Duodenal mucosa (tissue), 2 donors: Measurements from ENCODE around the gene RAET1G.
"Not testable (repeated sequence)": the region's sequence is repeated elsewhere in the genome, so short reads cannot be mapped to it uniquely, and the experiment has no call there.

Experiments used
- H3K27ac ChIP-seq: one replicate; pipeline ENCODE4 v1.7.0; 2013; ENCODE audit warnings: low read depth, low read length
- H3K27me3 ChIP-seq, 2 donors: one replicate each; pipeline ENCODE4 v1.7.0; 2013; ENCODE audit warnings: low read length in 2 of 2, control low read depth in 1 of 2; ENCODE audit not compliant: insufficient read depth in 2 of 2, control insufficient read depth in 1 of 2
- H3K36me3 ChIP-seq, 2 donors: one replicate each; pipeline ENCODE4 v1.7.0; 2013; ENCODE audit warnings: low read length in 2 of 2, control low read depth in 1 of 2; ENCODE audit not compliant: insufficient read depth in 2 of 2, control insufficient read depth in 1 of 2
- H3K4me1 ChIP-seq, 2 donors: one replicate each; pipeline ENCODE4 v1.7.0; 2013; ENCODE audit warnings: low read length in 2 of 2, control low read depth in 1 of 2; ENCODE audit not compliant: insufficient read depth in 2 of 2, control insufficient read depth in 1 of 2
- H3K4me3 ChIP-seq, 2 donors: one replicate each; pipeline ENCODE4 v1.7.0; 2013; ENCODE audit warnings: low read length in 2 of 2, low read depth in 1 of 2
- H3K9ac ChIP-seq, 2 donors: one replicate each; pipeline ENCODE4 v1.7.0; 2013; ENCODE audit warnings: low read length in 2 of 2, low read depth in 1 of 2
- H3K9me3 ChIP-seq, 2 donors: one replicate each; pipeline ENCODE4 v1.7.0; 2013; ENCODE audit warnings: low read length in 2 of 2, control low read depth in 1 of 2; ENCODE audit not compliant: control insufficient read depth in 1 of 2

Gene RAET1G

GRCh38 chr6:149953934-149954327, 31.0 kb upstream of the RAET1G start:
- H3K27me3 ChIP-seq: peaks cover 44 to 52% of the 10 kb centered on the region in 2 donors
- H3K9ac ChIP-seq, H3K4me3 ChIP-seq, H3K36me3 ChIP-seq, H3K27ac ChIP-seq, H3K4me1 ChIP-seq, H3K9me3 ChIP-seq: not testable (repeated sequence)

GRCh38 chr6:149953390-149953789, 30.5 kb upstream of the RAET1G start:
- H3K4me1 ChIP-seq, H3K4me3 ChIP-seq, H3K9ac ChIP-seq, H3K9me3 ChIP-seq, H3K27ac ChIP-seq, H3K36me3 ChIP-seq: not testable (repeated sequence)
- peaks cover 43 to 55% of the 10 kb centered on the region in 2 donors for H3K27me3 ChIP-seq

GRCh38 chr6:149951626-149952025, 28.7 kb upstream of the RAET1G start:
- Histone ChIP-seq H3K27me3 (peaks cover 43 to 57% of the 10 kb centered on the region in 2 donors), H3K36me3 (no peaks in the 10 kb centered on the region), H3K4me1 (no peaks in the 10 kb centered on the region)

GRCh38 chr6:149951096-149951495, 28.2 kb upstream of the RAET1G start:
- Histone ChIP-seq H3K27me3 (peaks cover 41 to 59% of the 10 kb centered on the region in 2 donors), H3K4me3 (no peak overlapping the region), H3K9ac (no peak overlapping the region), H3K9me3 (no peaks in the 10 kb centered on the region), H3K27ac (no peak overlapping the region), H3K36me3 (no peaks in the 10 kb centered on the region), H3K4me1 (no peaks in the 10 kb centered on the region)

More at GRCh38 chr6:149951626-149952025, 28.7 kb upstream of the RAET1G start:
- no peak overlapping the region for H3K4me3 ChIP-seq
- H3K9me3 ChIP-seq: no peaks in the 10 kb centered on the region
- H3K9ac ChIP-seq: no peak overlapping the region
- H3K27ac ChIP-seq: no peak overlapping the region

GRCh38 chr6:149950423-149950822, 27.5 kb upstream of the RAET1G start:
- no peak overlapping the region for H3K4me3 ChIP-seq
- no peaks in the 10 kb centered on the region for H3K36me3 ChIP-seq
- H3K4me1 ChIP-seq: no peaks in the 10 kb centered on the region
- no peak overlapping the region for H3K27ac ChIP-seq
- H3K9me3 ChIP-seq: no peaks in the 10 kb centered on the region
- H3K27me3 ChIP-seq: peaks cover 34 to 52% of the 10 kb centered on the region in 2 donors
- no peak overlapping the region for H3K9ac ChIP-seq

GRCh38 chr6:149948616-149949015, 25.7 kb upstream of the RAET1G start:
- Histone ChIP-seq H3K4me3 (no peak overlapping the region), H3K4me1 (no peaks in the 10 kb centered on the region), H3K9me3 (no peaks in the 10 kb centered on the region), H3K9ac (no peak overlapping the region), H3K36me3 (no peaks in the 10 kb centered on the region), H3K27ac (no peak overlapping the region), H3K27me3 (peaks cover 31 to 48% of the 10 kb centered on the region in 2 donors)

GRCh38 chr6:149948011-149948410, 25.1 kb upstream of the RAET1G start:
- Histone ChIP-seq H3K4me1 (no peaks in the 10 kb centered on the region), H3K27me3 (peaks cover 25 to 45% of the 10 kb centered on the region in 2 donors), H3K4me3 (no peak overlapping the region), H3K36me3 (no peaks in the 10 kb centered on the region), H3K9me3 (no peaks in the 10 kb centered on the region), H3K9ac (no peak overlapping the region), H3K27ac (no peak overlapping the region)

GRCh38 chr6:149947533-149947932, 24.6 kb upstream of the RAET1G start:
- H3K27ac ChIP-seq, H3K36me3 ChIP-seq, H3K9me3 ChIP-seq, H3K9ac ChIP-seq, H3K4me3 ChIP-seq, H3K4me1 ChIP-seq: not testable (repeated sequence)
- peaks cover 21 to 41% of the 10 kb centered on the region in 2 donors for H3K27me3 ChIP-seq

GRCh38 chr6:149946631-149947030, 23.7 kb upstream of the RAET1G start:
- H3K27ac ChIP-seq, H3K9ac ChIP-seq, H3K36me3 ChIP-seq, H3K4me3 ChIP-seq, H3K9me3 ChIP-seq, H3K4me1 ChIP-seq: not testable (repeated sequence)
- H3K27me3 ChIP-seq: peaks cover 21 to 39% of the 10 kb centered on the region in 2 donors

- H3K4me1 ChIP-seq, H3K27ac ChIP-seq, H3K9ac ChIP-seq, H3K36me3 ChIP-seq, H3K9me3 ChIP-seq, H3K4me3 ChIP-seq: not testable (repeated sequence)
- peaks cover 19 to 34% of the 10 kb centered on the region in 2 donors for H3K27me3 ChIP-seq
These were observed 22.4 kb upstream of the RAET1G start for GRCh38 chr6:149945276-149945675.

- not testable (repeated sequence) for H3K36me3 ChIP-seq, H3K9me3 ChIP-seq, H3K27ac ChIP-seq, H3K9ac ChIP-seq, H3K4me3 ChIP-seq
- Histone ChIP-seq H3K27me3 (peaks cover 34 to 47% of the 10 kb centered on the region in 2 donors), H3K4me1 (peaks cover 11 to 14% of the 10 kb centered on the region in 2 donors)
These were observed 20.4 kb upstream of the RAET1G start for GRCh38 chr6:149943321-149943720.
